Mononuclear cell (primary cell): Measurements from ENCODE around the gene SLC35F2. TPM values are rescaled to one million over a fixed set of nuclear protein-coding genes. Genes with fewer than 3 reads are reported as not detected.

Experiments
- H3K27me3 ChIP-seq: 2 replicates; pipeline ENCODE4 v1.6.0; 2011; ENCODE audit warnings: low read length, control low read depth; ENCODE audit not compliant: insufficient read depth
- H3K4me1 ChIP-seq: 2 replicates; pipeline ENCODE4 v1.5.1; 2011; ENCODE audit warnings: mild to moderate bottlenecking, low read length, control low read depth; ENCODE audit not compliant: insufficient read depth
- H3K4me3 ChIP-seq: 2 replicates; pipeline ENCODE4 v1.5.1; 2011; ENCODE audit warnings: mild to moderate bottlenecking, low read length, moderate library complexity
- H3K9me3 ChIP-seq: 2 replicates; pipeline ENCODE4 v1.5.1; 2011; ENCODE audit warnings: low read depth, mild to moderate bottlenecking, control low read depth, low read length
- total RNA-seq: library from RNA; depleted of rRNA; stranded (reverse); fragments of >200 nt; gene quantifications from one replicate; pipeline ENCODE4 v1.2.3, GENCODE V29; 2012

SLC35F2 gene
- total RNA-seq, 1 donor = 6.8 TPM

DNA sequence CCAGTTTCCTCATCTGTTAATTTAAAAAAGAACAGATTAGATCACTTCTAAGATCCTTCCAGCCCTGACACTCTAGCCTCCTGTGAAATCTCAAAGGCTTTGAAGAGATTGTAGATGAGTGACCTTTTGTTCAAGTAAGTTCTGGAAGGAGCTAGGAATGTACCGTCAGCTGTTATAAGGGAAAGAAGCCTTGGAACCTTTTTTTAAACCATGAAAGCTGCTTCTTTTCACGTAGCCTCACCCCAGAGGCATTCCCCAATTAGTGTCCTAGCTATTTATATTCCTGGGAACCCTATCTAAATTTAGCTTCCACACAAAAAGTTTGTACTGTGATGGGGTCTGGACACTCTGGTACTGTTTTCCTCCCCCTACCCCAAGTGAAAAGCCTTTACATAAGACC is 111.0 kb downstream of the SLC35F2 start:
- Histone ChIP-seq H3K9me3 (no peaks in the 10 kb centered on the region), H3K4me1 (no peaks in the 10 kb centered on the region), H3K27me3 (peaks cover 5% of the 10 kb centered on the region), H3K4me3 (no peak overlapping the region)

DNA sequence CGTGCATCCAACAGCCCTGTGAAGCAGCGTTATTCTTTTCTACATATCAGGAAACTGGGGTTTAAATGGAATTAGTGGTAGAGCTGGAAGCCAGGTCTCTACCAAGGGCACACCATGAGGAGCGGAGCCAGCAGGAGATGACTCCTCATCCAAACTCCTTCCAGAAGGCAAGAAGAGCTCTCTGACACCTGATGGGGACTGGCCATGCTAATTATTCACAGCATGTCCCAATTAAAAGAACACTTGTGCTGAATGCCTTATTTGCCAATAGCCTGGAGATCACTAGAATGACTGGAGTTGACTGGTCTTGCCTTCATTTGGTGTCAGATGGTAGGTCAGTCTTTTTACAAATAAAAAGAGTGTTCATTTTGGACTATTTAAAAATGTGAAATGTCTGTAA is 113.9 kb downstream of the SLC35F2 start:
- no peak overlapping the region for H3K4me3 ChIP-seq
- H3K27me3 ChIP-seq = peaks cover 5% of the 10 kb centered on the region
- no peaks in the 10 kb centered on the region for H3K9me3 ChIP-seq
- H3K4me1 ChIP-seq = no peaks in the 10 kb centered on the region

DNA sequence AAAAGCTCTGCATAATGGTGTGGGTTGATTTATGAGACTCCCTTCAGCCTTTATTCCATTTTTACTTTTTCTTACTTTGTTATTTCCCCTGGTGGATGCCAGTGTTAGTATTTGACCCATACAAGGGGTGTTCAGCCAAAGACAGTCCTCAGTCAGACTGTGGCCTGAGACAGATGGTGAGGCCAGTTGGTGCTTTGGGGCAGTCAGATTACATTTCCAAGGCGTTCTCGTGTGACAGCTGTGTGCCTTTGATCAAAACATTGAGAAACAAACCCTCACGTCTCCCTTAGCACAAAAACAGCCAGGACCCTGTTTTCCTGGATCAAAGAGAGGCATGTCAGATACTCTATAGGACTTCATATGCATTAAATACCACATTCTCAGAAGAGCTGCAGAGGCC is 115.4 kb downstream of the SLC35F2 start:
- Histone ChIP-seq H3K4me3 (no peak overlapping the region), H3K4me1 (no peaks in the 10 kb centered on the region), H3K9me3 (no peaks in the 10 kb centered on the region), H3K27me3 (peaks cover 4% of the 10 kb centered on the region)

DNA sequence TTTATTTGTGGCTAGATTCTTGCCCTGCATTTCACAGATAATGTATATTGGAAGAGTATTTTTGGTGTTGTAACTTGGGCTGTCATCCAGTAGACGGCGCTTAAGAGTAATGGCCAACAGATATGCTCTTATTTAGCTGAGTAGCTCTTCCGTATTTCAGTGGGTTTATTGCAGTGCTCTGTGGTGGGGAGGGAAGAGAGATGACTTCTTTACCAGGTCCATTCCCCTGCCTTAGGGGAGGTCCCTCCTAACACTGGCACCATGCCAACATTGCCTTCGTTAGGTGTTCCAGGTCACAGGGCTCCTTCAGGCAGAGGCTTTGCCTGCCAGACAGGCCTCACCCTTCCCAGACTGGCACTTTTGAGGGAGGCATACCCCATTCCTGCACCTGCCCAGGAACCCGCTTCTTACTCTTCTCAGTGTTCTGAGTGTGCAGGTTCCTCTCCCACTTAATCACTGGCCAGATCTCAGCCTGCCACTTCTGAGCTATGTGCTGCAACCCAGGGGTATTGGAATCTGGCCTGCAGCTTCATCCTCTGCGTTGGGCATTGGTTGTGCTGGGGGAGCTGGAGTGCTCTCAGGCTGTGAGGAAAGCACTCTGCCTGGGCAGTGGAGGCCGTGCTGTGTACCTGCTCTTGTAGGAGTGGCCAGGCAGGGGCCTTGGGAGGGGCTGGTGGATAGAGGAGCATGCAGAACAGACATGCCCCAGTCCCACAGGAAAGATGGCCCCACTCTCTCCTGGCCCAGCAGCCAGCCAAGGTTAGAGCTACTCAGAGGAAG is 117.4 kb downstream of the SLC35F2 start:
- Histone ChIP-seq H3K27me3 (no peaks in the 10 kb centered on the region), H3K4me3 (no peak overlapping the region), H3K9me3 (no peaks in the 10 kb centered on the region), H3K4me1 (no peaks in the 10 kb centered on the region)

Other genes with a start within 250 kb of the SLC35F2 start
- not detected for gene SLN, start 146.7 kb downstream of the SLC35F2 start, total RNA-seq
- 1.6 TPM for gene RAB39A, start 69.7 kb upstream of the SLC35F2 start, total RNA-seq
- gene CUL5, start 150.1 kb upstream of the SLC35F2 start, total RNA-seq = 121 TPM